Measurements from ENCODE around the gene SF3A1.

The SF3A1 gene

GRCh38 chr22:30283342-30283741 lies 73.4 kb downstream of the SF3A1 start:
- no peaks in the 10 kb centered on the region for H3K36me3 ChIP-seq (ENCODE audit: insufficient read depth)

GRCh38 chr22:30282616-30283046 lies 74.1 kb downstream of the SF3A1 start:
- no peak overlapping the region for H2AFZ ChIP-seq (ENCODE audit: low read depth)
- TF ChIP-seq CTCF (conservative IDR thresholded peaks at IDR 0.05; ENCODE audit: low read depth, low read length), result no peak
- no peak overlapping the region for H3K4me2 ChIP-seq
- no peak overlapping the region for H3K27ac ChIP-seq
- H3K79me2 ChIP-seq (ENCODE audit: insufficient read depth, low read depth), result no peaks in the 10 kb centered on the region
- peaks cover 6% of the 10 kb centered on the region for H3K4me1 ChIP-seq (ENCODE audit: low read depth, poor library complexity, severe bottlenecking)
- H3K27me3 ChIP-seq (ENCODE audit: insufficient read depth, low read depth), result no peaks in the 10 kb centered on the region
- no peak overlapping the region for H3K4me3 ChIP-seq (IDR thresholded peaks at IDR 0.05; ENCODE audit: insufficient read depth, low read depth, low read length)
- H4K20me1 ChIP-seq (ENCODE audit: insufficient read depth), result no peaks in the 10 kb centered on the region
- H3K36me3 ChIP-seq (ENCODE audit: insufficient read depth), result no peaks in the 10 kb centered on the region
- H3K9ac ChIP-seq, result no peak overlapping the region

More at GRCh38 chr22:30283342-30283741, 73.4 kb downstream of the SF3A1 start:
- H3K4me1 ChIP-seq (ENCODE audit: low read depth, poor library complexity, severe bottlenecking), result peaks cover 14% of the 10 kb centered on the region
- H3K27ac ChIP-seq, result no peak overlapping the region
- no peaks in the 10 kb centered on the region for H3K79me2 ChIP-seq (ENCODE audit: insufficient read depth, low read depth)
- H3K4me3 ChIP-seq (IDR thresholded peaks at IDR 0.05; ENCODE audit: insufficient read depth, low read depth, low read length), result no peak overlapping the region
- no peaks in the 10 kb centered on the region for H4K20me1 ChIP-seq (ENCODE audit: insufficient read depth)
- no peak overlapping the region for H3K9ac ChIP-seq
- TF ChIP-seq CTCF (conservative IDR thresholded peaks at IDR 0.05; ENCODE audit: low read depth, low read length), result no peak
- H3K27me3 ChIP-seq (ENCODE audit: insufficient read depth, low read depth), result no peaks in the 10 kb centered on the region
- no peak overlapping the region for H3K4me2 ChIP-seq
- no peak overlapping the region for H2AFZ ChIP-seq (ENCODE audit: low read depth)

All from KMS-11 (cell line).